ENCODE results near the gene RNU4-1.
A peak's percentile ranks its signal among the peaks of the same experiment; 100 is the strongest.
"Not testable (repeated sequence)": the region's sequence is repeated elsewhere in the genome, so short reads cannot be mapped to it uniquely, and the experiment has no call there.

The RNU4-1 gene

DNA sequence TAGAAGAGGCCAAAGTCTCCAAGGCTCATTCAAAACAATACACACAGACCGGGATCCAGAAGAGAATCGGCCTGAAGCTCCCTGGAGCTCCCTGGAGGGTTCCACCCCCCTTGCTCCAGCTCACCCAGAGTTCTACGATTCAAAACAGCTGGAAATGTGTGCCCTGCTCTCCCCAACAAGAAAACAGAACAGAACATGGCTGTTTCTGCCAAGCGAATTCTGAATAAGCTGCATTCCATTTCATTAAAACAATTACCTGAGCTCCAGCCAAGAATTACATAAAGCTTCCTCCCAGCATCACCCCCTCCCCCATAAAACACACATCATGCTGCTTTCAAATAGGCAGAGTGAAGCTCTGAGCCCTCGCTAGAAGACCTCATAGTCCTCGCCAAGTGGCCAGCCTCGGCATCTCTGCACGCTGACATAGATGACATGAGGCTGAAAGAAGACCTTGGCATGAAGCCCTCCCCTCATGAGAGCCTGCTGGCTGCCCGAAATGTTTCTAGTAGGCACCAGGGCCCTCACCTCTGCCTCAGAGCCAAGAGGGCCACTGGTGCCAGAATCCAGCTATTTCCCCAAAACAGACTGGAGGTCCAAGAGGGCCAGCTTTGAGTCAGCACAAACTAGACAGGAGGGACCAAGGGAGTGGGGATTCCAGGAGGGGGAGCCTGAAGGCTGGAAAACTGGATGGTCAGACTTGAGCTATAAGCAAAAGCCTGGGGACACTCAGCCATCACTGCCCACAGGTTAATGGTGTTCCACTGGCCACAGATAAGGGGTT, 35.8 kb downstream of the RNU4-1 start:
- H3K4me3 ChIP-seq (ENCODE audit: low read length), result no peak overlapping the region
- peak; percentile 88 for DNase-seq (ENCODE audit: low read depth)
- TF ChIP-seq, protein P1, sequence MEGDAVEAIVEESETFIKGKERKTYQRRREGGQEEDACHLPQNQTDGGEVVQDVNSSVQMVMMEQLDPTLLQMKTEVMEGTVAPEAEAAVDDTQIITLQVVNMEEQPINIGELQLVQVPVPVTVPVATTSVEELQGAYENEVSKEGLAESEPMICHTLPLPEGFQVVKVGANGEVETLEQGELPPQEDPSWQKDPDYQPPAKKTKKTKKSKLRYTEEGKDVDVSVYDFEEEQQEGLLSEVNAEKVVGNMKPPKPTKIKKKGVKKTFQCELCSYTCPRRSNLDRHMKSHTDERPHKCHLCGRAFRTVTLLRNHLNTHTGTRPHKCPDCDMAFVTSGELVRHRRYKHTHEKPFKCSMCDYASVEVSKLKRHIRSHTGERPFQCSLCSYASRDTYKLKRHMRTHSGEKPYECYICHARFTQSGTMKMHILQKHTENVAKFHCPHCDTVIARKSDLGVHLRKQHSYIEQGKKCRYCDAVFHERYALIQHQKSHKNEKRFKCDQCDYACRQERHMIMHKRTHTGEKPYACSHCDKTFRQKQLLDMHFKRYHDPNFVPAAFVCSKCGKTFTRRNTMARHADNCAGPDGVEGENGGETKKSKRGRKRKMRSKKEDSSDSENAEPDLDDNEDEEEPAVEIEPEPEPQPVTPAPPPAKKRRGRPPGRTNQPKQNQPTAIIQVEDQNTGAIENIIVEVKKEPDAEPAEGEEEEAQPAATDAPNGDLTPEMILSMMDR (IDR thresholded peaks at IDR 0.05; ENCODE audit: insufficient read depth, low read depth, low read length, missing control alignments), result peak; percentile 21

DNA sequence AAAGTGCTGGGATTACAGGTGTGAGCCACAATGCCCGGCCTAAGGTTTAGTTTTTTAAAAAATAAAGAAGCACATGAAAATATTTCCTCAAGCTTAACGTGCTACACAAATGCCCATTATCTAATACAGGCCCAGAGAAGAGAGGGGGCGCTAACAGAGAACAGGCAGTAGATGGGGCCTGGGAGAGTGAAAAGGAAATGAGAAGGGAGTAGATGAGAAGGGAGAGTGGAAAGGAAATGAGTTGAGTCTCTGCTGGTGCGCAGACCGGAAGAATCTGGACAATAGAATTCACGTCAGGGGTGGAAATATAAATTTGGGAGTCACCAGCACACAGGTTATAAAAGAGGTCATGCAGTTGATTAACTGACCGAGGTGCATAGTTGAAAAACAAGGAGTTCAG, 38.2 kb downstream of the RNU4-1 start:
- no peak overlapping the region for H3K4me3 ChIP-seq (ENCODE audit: low read length)
- DNase-seq (ENCODE audit: low read depth), result no peak
- TF ChIP-seq, protein P1 (IDR thresholded peaks at IDR 0.05; ENCODE audit: insufficient read depth, low read depth, low read length, missing control alignments), result no peak

DNA sequence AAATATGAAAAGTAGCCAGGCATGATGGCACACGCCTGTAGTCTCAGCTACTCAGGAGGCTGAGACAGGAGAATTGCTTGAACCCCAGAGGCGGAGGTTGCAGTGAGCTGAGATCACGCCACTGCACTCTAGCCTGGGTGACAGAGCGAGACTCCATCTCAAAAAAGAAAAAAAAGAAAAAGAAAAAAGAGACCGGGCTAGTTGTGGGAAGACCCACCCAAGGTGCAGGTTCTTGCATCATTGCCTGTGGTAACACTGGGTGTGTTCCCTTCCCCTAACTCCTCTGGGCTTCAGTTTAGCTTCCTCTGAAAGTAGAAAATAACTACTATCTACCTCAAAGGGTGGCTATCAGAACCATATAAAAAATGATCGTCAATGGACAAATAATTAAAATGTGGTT, 39.7 kb downstream of the RNU4-1 start:
- not testable (repeated sequence) for H3K4me3 ChIP-seq (ENCODE audit: low read length)
- peak; percentile 44 for DNase-seq (ENCODE audit: low read depth)

DNA sequence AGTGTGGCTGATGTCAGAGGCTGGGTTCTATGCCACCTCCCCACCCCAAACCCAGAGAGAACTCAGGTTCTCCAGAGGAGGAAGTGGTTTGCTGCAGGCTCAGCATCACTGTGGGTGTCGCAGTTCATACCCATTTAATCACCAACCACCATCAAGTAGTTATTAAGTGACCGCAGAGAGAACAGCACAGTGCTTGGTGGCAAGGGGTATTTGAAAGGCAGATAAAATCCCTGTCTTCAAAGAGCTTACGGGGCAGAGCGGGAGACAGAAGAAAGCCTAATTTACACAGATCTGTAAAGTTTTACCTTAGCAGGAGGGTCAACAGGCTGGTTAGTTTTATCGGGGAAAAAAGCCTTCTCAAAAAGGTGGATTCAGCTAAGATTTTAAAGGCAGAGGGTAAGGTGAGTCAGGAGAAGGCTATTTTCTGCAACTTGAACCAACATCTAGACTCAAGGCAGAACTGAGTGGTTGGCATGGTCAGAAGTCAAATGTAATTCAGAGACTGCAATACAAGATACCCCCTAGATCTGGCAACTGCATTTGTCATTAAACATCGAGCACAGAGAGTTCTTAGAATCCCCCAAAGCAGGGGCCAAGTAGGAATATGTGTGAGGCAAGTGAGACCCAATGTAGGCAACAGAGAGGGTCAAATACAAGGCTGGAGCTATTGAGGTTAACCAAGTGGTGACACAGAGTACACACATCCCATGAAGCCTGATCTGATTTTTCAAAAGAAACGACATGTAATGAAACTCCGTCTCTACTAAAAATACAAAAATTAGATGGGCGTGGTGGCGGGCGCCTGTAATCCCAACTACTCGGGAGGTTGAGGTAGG, 40.7 kb downstream of the RNU4-1 start:
- no peak for DNase-seq (ENCODE audit: low read depth)
- no peak overlapping the region for H3K4me3 ChIP-seq (ENCODE audit: low read length)
- TF ChIP-seq, protein P1 (IDR thresholded peaks at IDR 0.05; ENCODE audit: insufficient read depth, low read depth, low read length, missing control alignments), result no peak

DNA sequence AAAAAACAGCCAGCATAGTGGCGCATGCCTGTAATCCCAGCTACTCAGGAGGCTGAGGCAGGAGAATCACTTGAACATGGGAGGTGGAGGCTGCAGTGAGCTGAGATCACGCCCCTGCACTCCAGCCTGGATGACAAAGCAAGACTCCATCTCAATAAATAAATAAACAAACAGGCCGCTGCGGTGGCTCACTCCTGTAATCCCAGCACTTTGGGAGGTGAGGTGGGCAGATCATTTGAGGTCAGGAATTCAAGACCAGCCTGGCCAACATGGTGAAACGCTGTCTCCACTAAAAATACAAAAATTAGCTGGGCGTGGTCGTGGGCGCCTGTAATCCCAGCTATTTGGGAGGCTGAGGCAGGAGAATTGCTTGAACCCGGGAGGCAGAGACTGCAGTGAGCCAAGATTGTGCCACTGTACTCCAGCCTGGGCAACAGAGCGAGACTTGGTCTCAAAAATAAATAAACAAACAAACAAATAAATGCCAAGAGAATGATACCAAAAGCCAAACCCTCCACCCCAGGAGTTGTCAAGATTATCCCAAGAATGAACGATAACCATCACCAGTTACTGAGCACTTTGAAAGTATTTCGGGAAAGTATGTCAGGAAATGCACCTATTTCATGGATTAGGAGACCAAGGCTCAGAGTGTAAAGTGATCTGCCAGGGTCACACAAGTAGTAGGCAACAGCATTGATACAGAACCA, 41.5 kb downstream of the RNU4-1 start:
- not testable (repeated sequence) for DNase-seq (ENCODE audit: low read depth); H3K4me3 ChIP-seq (ENCODE audit: low read length)

DNA sequence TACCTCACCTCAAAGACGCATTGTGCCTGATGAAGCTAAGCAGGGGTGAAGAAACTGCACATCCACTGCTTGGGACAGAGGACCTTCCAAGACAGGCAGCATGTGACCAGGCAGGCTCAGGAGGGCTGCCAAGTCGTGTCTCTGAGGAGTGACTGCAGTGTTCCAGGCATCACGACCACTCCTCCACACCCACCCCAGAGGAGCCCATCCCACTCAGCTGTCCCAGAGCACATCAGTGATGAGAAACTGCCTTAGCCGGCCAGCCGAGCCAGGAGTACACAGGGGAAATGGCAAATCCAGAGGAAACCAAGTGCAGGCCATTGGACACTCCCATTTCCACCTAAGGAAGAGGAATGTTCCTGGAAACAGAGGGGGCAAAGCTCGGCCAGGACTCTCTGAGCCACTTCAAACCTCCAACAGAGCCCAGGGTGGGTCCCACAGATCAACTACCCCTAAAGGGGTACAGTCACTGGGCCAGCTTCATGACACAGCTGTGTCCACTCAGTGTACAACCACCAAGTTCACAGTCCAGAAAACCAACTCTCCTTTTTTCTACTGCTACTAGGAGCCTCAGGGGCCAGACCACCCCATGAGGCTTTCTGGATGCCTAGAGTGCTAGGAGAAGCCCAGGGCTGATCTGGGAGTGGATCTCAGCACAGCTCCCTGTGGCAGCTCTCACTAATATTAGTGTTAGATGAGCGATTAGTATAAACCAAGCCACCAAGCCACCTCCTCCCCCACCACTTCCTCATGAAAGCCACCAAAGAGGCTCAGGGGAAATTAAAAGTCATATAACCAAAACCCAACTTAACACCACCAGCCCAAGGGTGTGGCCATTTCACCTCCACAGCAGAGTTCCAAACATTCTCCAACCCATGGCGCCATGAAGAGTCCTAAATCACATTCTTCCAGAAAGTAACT, 42.9 kb downstream of the RNU4-1 start:
- no peak overlapping the region for H3K4me3 ChIP-seq (ENCODE audit: low read length)
- TF ChIP-seq, protein P1 (IDR thresholded peaks at IDR 0.05; ENCODE audit: insufficient read depth, low read depth, low read length, missing control alignments), result no peak
- no peak for DNase-seq (ENCODE audit: low read depth)

DNA sequence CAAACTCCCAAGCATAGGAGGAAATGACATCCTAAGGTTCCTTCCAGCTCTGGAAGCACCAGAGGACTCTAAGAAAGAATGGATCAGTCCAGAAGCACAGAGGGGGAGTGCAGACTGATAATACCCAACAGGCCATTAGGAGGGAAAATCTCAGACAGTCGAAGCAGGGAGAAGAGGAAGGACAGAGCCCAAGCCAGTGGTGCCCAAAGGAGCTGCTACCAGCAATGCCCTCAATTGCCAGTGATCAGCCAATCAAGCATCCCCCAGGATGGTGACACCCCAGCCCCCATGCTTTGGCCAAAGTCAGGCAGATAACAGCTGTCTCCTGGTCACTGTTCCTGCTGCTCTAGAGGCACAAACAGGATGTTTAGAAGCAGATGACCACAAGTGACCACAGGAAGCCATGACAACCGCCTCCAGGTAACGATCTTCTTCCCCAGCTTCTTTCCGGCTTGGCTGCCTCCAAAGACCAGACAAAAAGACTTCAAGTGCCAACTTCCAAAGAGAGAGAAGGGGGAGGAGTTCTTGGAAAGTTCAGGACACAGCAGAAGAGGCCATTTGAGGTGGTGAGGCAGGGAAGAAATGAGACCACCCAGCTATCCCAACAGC, 43.7 kb downstream of the RNU4-1 start:
- no peak for DNase-seq (ENCODE audit: low read depth)
- no peak overlapping the region for H3K4me3 ChIP-seq (ENCODE audit: low read length)
- TF ChIP-seq, protein P1 (IDR thresholded peaks at IDR 0.05; ENCODE audit: insufficient read depth, low read depth, low read length, missing control alignments), result no peak
